GM23248 (cell line): ENCODE measurements around the gene ISYNA1. TPM values are rescaled to one million over a fixed set of nuclear protein-coding genes. Genes with fewer than 3 reads are reported as not detected.

ENCODE experiments used
- DNase-seq: peaks from one replicate; pipeline ENCODE4 v3.0.0-alpha.2; 2015
- H2AFZ ChIP-seq: fragments of 200-600 bp; sonication (generic); 2 replicates; pipeline ENCODE4 v1.6.1; 2016; ENCODE audit warnings: antibody characterized with exemption
- H3F3A ChIP-seq: fragments of 200-600 bp; sonication (generic); 2 replicates; pipeline ENCODE4 v1.6.1; 2016; ENCODE audit warnings: mild to moderate bottlenecking, antibody characterized with exemption, mixed run types; ENCODE audit not compliant: insufficient read depth
- H3K27ac ChIP-seq: fragments of 200-600 bp; sonication (generic); 2 replicates; pipeline ENCODE4 v1.5.1; 2016; ENCODE audit warnings: mild to moderate bottlenecking
- H3K27me3 ChIP-seq: fragments of 200-600 bp; sonication (generic); replicated peaks from 2 replicates; pipeline ENCODE4 v1.6.1; 2016; ENCODE audit warnings: mild to moderate bottlenecking; ENCODE audit not compliant: insufficient read depth
- H3K36me3 ChIP-seq: fragments of 200-600 bp; sonication (generic); 2 replicates; pipeline ENCODE4 v1.6.1; 2016; ENCODE audit warnings: low read depth, mild to moderate bottlenecking
- H3K4me1 ChIP-seq: fragments of 200-600 bp; sonication (generic); 2 replicates; pipeline ENCODE4 v1.6.1; 2016; ENCODE audit warnings: mild to moderate bottlenecking; ENCODE audit not compliant: insufficient read depth
- H3K4me2 ChIP-seq: fragments of 200-600 bp; sonication (generic); one replicate; pipeline ENCODE4 v1.6.1; 2016; ENCODE audit warnings: mild to moderate bottlenecking; ENCODE audit not compliant: unreplicated experiment
- H3K4me3 ChIP-seq: fragments of 200-600 bp; sonication (generic); 2 replicates; pipeline ENCODE4 v1.5.1; 2016; ENCODE audit warnings: mild to moderate bottlenecking
- H3K79me2 ChIP-seq: fragments of 200-600 bp; sonication (generic); 2 replicates; pipeline ENCODE4 v1.6.1; 2016; ENCODE audit warnings: mild to moderate bottlenecking; ENCODE audit not compliant: insufficient read depth
- H3K9ac ChIP-seq: fragments of 200-600 bp; sonication (generic); 2 replicates; pipeline ENCODE4 v1.6.1; 2016; ENCODE audit warnings: mild to moderate bottlenecking
- H3K9me2 ChIP-seq: fragments of 200-600 bp; sonication (generic); 2 replicates; pipeline ENCODE4 v1.6.1; 2016; ENCODE audit warnings: mixed run types, mild to moderate bottlenecking, moderate library complexity; ENCODE audit not compliant: insufficient read depth
- H3K9me3 ChIP-seq: fragments of 200-600 bp; sonication (generic); one replicate; pipeline ENCODE4 v1.6.1; 2017; ENCODE audit warnings: low read depth
- H4K20me1 ChIP-seq: fragments of 200-600 bp; sonication (generic); 2 replicates; pipeline ENCODE4 v1.6.0; 2016; ENCODE audit not compliant: insufficient read depth
- EZH2 ChIP-seq: fragments of 200-600 bp; sonication (generic); IDR thresholded peaks from 2 replicates; pipeline ENCODE4 v1.6.1; 2018; ENCODE audit warnings: antibody characterized with exemption, mild to moderate bottlenecking; ENCODE audit not compliant: insufficient read depth, poor library complexity, severe bottlenecking
- EZH2phosphoT487 ChIP-seq: fragments of 200-600 bp; sonication (generic); IDR thresholded peaks from 2 replicates; pipeline ENCODE4 v1.6.1; 2018; ENCODE audit warnings: antibody characterized with exemption, moderate library complexity, mild to moderate bottlenecking, low read depth; ENCODE audit not compliant: insufficient read depth
- WGBS, 2 experiments: methylation state at CpG; one replicate each; pipeline ENCODE4 v1.1.6; 2015 to 2017; ENCODE audit warnings: low lambda C conversion rate in 2 of 2, low coverage in 1 of 2; ENCODE audit errors: missing lambda C conversion rate in 2 of 2; 5-methylcytosine and 5-hydroxymethylcytosine counted together
- in situ Hi-C: fragments of 300-500 bp; cut with MboI; formaldehyde crosslinking; loops from 2 replicates; pipeline ENCODE4 v1.15.0; 2020
- polyA plus RNA-seq: library from polyadenylated mRNA; unstranded; fragments of >200 nt; fragmentation: Nextera tagmentation; extraction: Ambion mirVana; gene quantifications from 2 replicates; pipeline ENCODE4 v1.2.1, GENCODE V29; 2016
- total RNA-seq: library from RNA; depleted of rRNA; stranded (reverse); fragments of >200 nt; shearing (Covaris generic); gene quantifications from 2 replicates; pipeline ENCODE4 v1.2.3, GENCODE V29; 2014

ISYNA1 gene
- total and polyA plus RNA-seq, 2 experiments from 2014 or later, result 5.5 to 17.2 TPM

- Histone ChIP-seq H3K27ac (peak overlapping the region; percentile 66), H3K4me2 (peak overlapping the region; percentile 37), H3K27me3 (no peaks in the 10 kb centered on the region), H4K20me1 (no peaks in the 10 kb centered on the region), H3F3A (peaks cover 14% of the 10 kb centered on the region), H3K4me1 (peaks cover 31% of the 10 kb centered on the region), H3K79me2 (peaks cover 13% of the 10 kb centered on the region; the same call in 1 of the 2 replicates), H3K9ac (no peak overlapping the region), H3K36me3 (peaks cover 5% of the 10 kb centered on the region; the same call in 1 of the 2 replicates), H2AFZ (no peak overlapping the region), H3K9me3 (no peaks in the 10 kb centered on the region), H3K9me2 (no peaks in the 10 kb centered on the region), H3K4me3 (no peak overlapping the region)
- WGBS, 2 experiments, result 55 to 57% methylated on average over 10 of the region's 10 CpGs
- DNase-seq, result peak; percentile 74
- in situ Hi-C loops, result loop anchor here (25.0 kb wide), 2 partner anchors 134 to 384 kb away; partner anchors contain the start of genes REX1BD and UPF1
- TF ChIP-seq EZH2 (no peak), EZH2phosphoT487 (no peak)
Observed at GRCh38 chr19:18453269-18454024, 15.5 kb upstream of the ISYNA1 start.

DNA sequence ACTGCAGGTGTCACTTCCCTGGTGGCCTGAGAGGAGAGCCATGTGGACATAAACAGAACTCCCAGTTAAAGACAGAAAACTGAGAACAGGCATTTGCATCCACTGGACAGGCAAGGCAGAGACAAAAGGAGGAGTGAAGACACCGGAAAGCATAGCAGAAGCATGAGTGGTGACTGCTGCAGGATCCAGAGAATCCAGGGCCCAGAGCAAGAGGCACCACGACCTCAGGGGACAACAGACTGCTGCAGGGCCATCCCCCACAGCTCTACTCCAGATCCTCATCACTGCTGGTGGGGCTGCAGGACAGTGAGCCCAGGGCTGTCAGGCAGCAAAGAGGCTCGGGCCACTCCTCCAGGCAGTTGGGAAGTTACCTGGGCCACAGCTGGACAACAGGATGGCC lies 14.5 kb upstream of the ISYNA1 start:
- Histone ChIP-seq H3K4me2 (no peak overlapping the region), H3K36me3 (peaks cover 5% of the 10 kb centered on the region; the same call in 1 of the 2 replicates), H3K4me1 (peaks cover 28% of the 10 kb centered on the region), H3K9me3 (no peaks in the 10 kb centered on the region), H3K9ac (no peak overlapping the region; the same call in 1 of the 2 replicates), H3F3A (peaks cover 14% of the 10 kb centered on the region), H3K27me3 (no peaks in the 10 kb centered on the region), H3K27ac (no peak overlapping the region), H4K20me1 (no peaks in the 10 kb centered on the region), H2AFZ (no peak overlapping the region), H3K4me3 (no peak overlapping the region), H3K79me2 (peaks cover 13% of the 10 kb centered on the region; the same call in 1 of the 2 replicates), H3K9me2 (no peaks in the 10 kb centered on the region)
- in situ Hi-C loops, result loop anchor here (25.0 kb wide), 2 partner anchors 135 to 385 kb away; partner anchors contain the start of genes REX1BD and UPF1
- DNase-seq, result peak; percentile 39
- 81 to 89% methylated on average over 3 of the region's 3 CpGs for WGBS, 2 experiments
- TF ChIP-seq EZH2phosphoT487, result no peak
- TF ChIP-seq EZH2, result no peak

- H2AFZ ChIP-seq, result no peak overlapping the region
- in situ Hi-C loops, result loop anchor here (25.0 kb wide), 2 partner anchors 136 to 386 kb away; partner anchors contain the start of genes REX1BD and UPF1
- H3K9me3 ChIP-seq, result no peaks in the 10 kb centered on the region
- H3K9ac ChIP-seq, result no peak overlapping the region
- H3K27me3 ChIP-seq, result no peaks in the 10 kb centered on the region
- no peaks in the 10 kb centered on the region for H4K20me1 ChIP-seq
- no peaks in the 10 kb centered on the region for H3K9me2 ChIP-seq
- DNase-seq, result peak; percentile 80
- H3K4me1 ChIP-seq, result peaks cover 22% of the 10 kb centered on the region
- WGBS, 2 experiments, result 41 to 44% methylated on average over 26 of the region's 26 CpGs
- no peak for TF ChIP-seq EZH2phosphoT487
- no peak for TF ChIP-seq EZH2
- peaks cover 5% of the 10 kb centered on the region; the same call in 1 of the 2 replicates for H3K36me3 ChIP-seq
- no peak overlapping the region for H3K4me2 ChIP-seq
- no peak overlapping the region for H3K4me3 ChIP-seq
- peaks cover 14% of the 10 kb centered on the region for H3F3A ChIP-seq
- H3K79me2 ChIP-seq, result peaks cover 13% of the 10 kb centered on the region; the same call in 1 of the 2 replicates
- no peak overlapping the region for H3K27ac ChIP-seq
Observed at GRCh38 chr19:18450931-18451836, 13.3 kb upstream of the ISYNA1 start.
